VCaP (cell line): ENCODE data around the gene ZNF267.
"Not testable (repeated sequence)": the region's sequence is repeated elsewhere in the genome, so short reads cannot be mapped to it uniquely, and the experiment has no call there.

Source experiments
- H3K27ac ChIP-seq: fragments of 450-650 bp; 2 replicates; pipeline ENCODE4 v1.5.1; 2017
- CTCF ChIP-seq: fragments of 450-650 bp; conservative IDR thresholded peaks from 2 replicates; pipeline ENCODE4 v1.5.1; 2017; ENCODE audit warnings: mild to moderate bottlenecking, moderate library complexity

The ZNF267 gene

GRCh38 chr16:31873556-31874365, at the start of gene ZNF267:
Gene ZNF267, plus strand, starts transcription at chr16:31873807. Its CDS starts 160 bp downstream, at chr16:31873967.
- peak within 1 kb of the TSS; percentile 78 for H3K27ac ChIP-seq
- no peak for TF ChIP-seq CTCF

GRCh38 chr16:31833047-31833446, 40.6 kb upstream of the ZNF267 start:
- TF ChIP-seq CTCF, result no peak
- H3K27ac ChIP-seq, result no peak overlapping the region

- not testable (repeated sequence) for H3K27ac ChIP-seq
These were observed 37.2 kb upstream of the ZNF267 start for GRCh38 chr16:31836396-31836795.

GRCh38 chr16:31842864-31843263, 30.7 kb upstream of the ZNF267 start:
- H3K27ac ChIP-seq, result no peak overlapping the region
- TF ChIP-seq CTCF, result no peak

- not testable (repeated sequence) for H3K27ac ChIP-seq
These were observed 25.0 kb upstream of the ZNF267 start for GRCh38 chr16:31848572-31848971.

GRCh38 chr16:31853291-31853690, 20.3 kb upstream of the ZNF267 start:
- no peak overlapping the region for H3K27ac ChIP-seq

GRCh38 chr16:31860508-31860907, 13.1 kb upstream of the ZNF267 start:
- H3K27ac ChIP-seq, result no peak overlapping the region
- no peak for TF ChIP-seq CTCF

More at GRCh38 chr16:31853291-31853690, 20.3 kb upstream of the ZNF267 start:
- TF ChIP-seq CTCF, result no peak

GRCh38 chr16:31861455-31861854, 12.2 kb upstream of the ZNF267 start:
- TF ChIP-seq CTCF, result no peak
- H3K27ac ChIP-seq, result peak overlapping the region; percentile 24; the same call in 1 of the 2 replicates
